GM18858 (cell line): Measurements from ENCODE around the gene LEUTX.
"Not testable (repeated sequence)": the region's sequence is repeated elsewhere in the genome, so short reads cannot be mapped to it uniquely, and the experiment has no call there.

Source experiments
- ATAC-seq: cut with Tn5 transposase; IDR thresholded peaks from one replicate; pipeline ENCODE4 v1.9.1; 2021; ENCODE audit not compliant: unreplicated experiment

LEUTX gene, protein sequence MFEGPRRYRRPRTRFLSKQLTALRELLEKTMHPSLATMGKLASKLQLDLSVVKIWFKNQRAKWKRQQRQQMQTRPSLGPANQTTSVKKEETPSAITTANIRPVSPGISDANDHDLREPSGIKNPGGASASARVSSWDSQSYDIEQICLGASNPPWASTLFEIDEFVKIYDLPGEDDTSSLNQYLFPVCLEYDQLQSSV

DNA sequence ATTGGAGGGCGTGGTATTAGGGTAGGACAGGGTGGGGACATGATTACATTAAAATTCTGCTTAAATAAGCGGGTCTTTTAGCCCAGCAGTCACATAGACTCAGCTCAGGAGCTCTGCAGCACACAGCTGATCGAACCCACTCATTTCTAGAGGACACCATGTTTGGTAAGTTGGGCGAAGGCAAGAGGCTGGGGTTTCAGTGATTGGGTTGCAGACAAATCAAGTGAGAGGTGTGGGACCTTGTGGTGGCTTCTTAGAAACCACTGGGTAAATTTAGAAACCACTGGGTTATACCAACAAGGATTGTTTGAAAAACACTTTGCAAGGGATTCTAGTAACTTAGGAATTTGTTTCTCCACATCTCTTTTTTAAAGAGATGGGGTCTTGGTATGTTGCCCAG lies at the start of gene LEUTX:
LEUTX (plus strand) TSS at position 92 of the 400 bp plus-strand sequence; CDS start at position 159, 67 bp downstream.
- ATAC-seq: no peak

- no peak for ATAC-seq
These were observed 49.1 kb upstream of the LEUTX start for GRCh38 chr19:39729594-39729993.

DNA sequence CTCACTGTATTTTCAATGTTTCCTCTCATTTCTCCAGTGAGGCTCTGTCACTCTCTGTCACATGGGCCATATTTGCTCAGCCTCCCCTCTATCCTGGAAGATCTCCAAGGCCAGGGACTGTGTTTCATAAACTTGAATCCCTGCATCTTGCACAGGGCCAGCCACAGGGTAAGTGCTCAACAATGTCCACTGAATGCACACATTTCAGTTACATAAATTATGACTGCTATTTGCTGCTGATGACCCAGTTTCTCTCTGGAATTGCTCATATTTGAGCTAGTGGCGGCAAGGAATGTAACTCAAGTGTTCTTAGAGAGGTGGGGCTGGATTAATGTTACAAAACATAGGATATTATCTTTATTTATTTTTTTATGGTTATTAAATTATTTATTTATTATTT lies 47.0 kb upstream of the LEUTX start:
- no peak for ATAC-seq

GRCh38 chr19:39733841-39734240 lies 44.8 kb upstream of the LEUTX start:
- no peak for ATAC-seq

DNA sequence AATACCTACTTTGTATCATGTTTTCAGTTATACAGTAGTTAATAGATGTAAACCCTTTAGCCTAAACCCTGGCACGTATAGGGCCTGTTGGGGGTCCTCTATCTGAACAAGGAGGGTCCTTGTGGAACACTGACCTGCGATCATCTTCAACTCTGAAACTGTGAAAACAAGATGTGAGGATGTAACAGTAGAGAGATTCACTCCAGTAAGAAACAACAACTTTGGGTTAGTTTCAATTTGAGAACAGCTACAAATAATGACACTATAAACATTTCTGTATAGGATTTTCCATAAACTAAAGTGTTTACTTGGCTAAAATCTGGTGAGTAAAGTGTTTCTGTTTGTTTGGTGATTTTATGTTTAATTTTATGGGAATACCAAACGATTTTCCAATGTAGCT lies 43.0 kb upstream of the LEUTX start:
- ATAC-seq: no peak

GRCh38 chr19:39736088-39736487 lies 42.6 kb upstream of the LEUTX start:
- ATAC-seq: no peak

DNA sequence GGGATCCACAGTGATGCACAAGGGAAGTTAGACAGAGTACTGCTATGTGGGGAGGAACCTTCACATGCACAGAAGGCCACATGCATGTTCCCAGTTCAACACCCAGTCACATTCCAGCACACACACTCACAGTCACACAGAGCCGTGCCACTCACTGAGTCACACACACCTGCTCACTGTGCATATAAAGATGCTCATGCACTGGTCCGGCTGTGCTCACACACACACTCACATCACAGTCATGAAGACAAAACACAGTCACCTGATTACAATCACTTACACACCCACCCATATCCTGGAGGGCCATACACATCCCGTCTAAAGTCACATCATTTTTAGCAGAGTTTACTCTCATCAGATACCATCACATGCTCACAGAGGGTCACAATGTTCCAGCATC lies 41.3 kb upstream of the LEUTX start:
- ATAC-seq: no peak

DNA sequence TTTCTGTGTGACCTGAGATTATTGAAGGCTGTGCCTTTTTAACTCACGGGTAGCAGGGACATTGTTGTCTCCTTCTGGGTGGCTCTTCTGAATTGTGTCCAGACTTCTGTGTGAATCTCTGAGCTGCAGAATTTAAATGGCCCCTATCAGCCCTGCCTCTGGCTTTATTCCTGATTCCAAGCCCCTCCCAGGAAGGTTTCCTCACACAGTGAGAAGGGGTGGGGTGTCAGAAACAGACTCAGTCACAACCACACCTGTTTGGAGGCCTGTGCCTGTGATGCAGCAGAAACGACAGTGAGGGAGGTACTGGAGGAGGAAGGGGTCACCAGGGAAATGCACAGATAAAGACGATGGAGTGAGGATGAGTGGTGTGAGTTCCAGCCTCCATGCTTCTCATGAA lies 40.8 kb upstream of the LEUTX start, which contains the start of gene CLC:
CLC (minus strand) TSS at position 139 of the 400 bp plus-strand sequence; CDS start at position 62, 77 bp downstream.
- no peak for ATAC-seq

- ATAC-seq: no peak
These were observed 39.8 kb upstream of the LEUTX start for GRCh38 chr19:39738814-39739213.

DNA sequence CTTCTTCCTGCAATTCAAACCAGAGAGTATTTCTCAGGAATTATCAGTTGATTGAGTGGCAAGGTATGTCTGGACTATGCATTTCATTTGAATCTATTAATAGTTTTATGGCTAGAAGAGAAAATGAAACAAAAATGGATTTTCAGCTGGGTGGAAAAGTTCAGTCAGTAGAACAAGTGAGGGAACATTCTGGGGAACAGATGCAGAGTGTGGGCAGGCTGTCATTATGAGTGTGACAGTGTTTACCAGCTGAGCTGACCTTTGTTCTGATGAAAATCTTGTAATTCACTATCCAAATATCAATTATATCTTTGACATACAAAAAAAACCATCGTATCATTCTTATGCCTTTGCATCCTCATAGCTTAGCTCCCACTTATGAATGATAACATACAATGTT lies 38.3 kb upstream of the LEUTX start:
- no peak for ATAC-seq

GRCh38 chr19:39745643-39746042 lies 33.0 kb upstream of the LEUTX start:
- no peak for ATAC-seq

GRCh38 chr19:39746836-39747529 lies 31.7 kb upstream of the LEUTX start:
- ATAC-seq: no peak

DNA sequence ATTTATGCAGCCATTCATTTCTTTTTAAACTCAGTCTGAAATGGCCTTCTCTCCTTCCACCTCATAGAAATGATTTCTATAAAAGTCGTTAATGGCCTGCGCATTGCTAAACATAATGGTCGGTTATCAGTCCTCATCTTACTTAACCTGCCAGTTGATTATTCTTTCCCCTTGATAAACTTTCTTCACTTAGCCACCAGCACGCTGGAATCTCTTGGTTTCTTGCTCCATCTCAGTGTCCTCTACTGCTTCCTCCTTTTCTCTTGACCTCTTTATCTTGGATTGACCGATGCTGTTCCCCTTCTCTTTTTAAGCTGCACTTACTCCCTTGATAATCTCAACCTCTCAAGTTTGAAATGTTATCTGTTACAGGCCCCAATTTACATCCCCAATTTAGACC lies 28.7 kb upstream of the LEUTX start:
- ATAC-seq: no peak

DNA sequence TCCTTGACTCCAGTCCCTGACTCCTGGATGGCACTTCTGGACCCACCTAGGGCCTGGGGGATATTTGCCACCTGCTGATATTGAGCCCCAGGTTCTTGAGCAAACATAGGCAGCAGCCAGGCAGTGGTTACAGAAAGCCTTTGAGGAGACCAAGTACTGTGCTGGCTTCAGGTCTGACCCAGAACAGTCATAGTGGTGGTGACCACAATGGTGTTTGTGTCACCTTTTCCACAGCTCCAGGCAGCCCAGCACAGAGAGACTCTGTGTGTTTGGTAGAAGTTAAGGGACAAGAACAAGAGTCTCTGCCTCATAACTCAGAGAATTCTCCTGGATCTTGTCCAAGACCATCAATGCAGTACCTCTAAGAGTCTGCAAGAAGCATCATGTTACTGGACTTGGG lies 26.3 kb upstream of the LEUTX start:
- ATAC-seq: no peak

DNA sequence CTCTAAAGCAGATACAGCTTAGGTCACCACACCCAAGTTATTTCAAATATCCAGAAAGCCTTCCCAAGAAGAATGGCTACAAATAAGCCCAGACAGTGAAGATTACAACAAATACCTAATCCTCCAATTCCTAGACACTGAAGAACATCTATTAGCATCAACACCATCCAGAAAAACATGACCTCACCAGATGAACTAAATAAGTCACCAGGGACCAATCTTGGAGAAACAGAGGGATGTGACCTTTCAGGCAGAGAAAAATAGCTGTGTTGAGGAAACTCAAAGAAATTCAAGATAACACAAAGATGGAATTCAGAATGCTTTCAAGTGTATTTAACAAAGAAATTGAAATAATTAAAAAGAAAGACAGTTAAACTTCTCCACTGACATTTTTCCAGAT lies 25.9 kb upstream of the LEUTX start:
- ATAC-seq: no peak

DNA sequence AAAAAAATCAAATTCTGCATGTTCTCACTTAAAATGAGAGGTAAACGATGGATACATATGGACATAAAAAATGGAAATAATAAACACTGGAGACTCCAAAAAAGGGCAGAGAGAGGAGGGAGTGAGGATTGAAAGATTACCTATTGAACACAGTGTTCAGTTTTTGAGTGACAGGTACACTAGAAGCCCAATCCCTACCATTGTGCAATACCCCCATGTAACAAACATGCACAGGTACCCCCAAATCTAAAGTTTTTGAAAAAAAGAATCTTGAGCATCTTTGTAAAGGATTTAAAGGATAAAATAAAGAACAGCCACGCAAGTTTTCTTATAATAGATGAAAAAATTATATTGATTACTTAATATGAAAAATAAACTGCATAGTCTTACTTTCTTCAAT lies 24.1 kb upstream of the LEUTX start:
- ATAC-seq: no peak

DNA sequence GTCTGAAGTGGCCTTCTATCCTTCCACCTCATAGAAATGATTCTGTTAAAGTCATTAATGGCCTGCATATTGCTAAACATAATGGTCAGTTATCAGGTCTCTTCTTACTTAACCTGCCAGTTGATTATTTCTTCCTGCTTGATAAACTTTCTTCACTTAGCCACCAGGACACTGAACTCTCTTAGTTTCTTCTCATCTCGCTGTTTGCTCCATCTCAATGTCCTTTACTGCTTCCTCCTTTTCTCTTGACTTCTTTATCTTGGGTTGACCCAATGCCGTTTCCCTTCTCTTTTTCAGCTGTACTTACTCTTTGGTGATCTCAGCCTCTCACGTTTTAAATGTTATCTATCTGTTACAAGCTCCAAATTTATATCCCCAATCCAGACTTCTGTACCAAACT lies 23.7 kb upstream of the LEUTX start:
- ATAC-seq: no peak

GRCh38 chr19:39759457-39760184 lies 19.0 kb upstream of the LEUTX start:
- ATAC-seq: no peak

DNA sequence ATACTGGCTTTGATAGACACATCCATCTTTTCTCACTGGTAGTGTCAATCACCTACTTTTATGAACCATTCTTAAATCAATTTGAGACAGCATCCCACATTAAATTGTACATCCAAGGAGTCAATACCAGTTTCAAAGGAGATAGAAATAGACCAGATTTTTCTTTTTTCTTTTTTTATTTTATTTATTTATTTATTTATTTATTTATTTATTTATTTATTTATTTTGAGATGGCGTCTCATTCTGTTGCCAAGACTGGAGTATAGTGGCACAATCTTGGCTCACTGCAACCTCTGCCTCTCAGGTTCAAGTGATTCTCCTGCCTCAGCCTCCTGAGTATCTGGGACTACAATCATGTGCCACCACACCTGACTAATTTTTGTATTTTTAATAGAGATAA lies 16.8 kb upstream of the LEUTX start:
- not testable (repeated sequence) for ATAC-seq

DNA sequence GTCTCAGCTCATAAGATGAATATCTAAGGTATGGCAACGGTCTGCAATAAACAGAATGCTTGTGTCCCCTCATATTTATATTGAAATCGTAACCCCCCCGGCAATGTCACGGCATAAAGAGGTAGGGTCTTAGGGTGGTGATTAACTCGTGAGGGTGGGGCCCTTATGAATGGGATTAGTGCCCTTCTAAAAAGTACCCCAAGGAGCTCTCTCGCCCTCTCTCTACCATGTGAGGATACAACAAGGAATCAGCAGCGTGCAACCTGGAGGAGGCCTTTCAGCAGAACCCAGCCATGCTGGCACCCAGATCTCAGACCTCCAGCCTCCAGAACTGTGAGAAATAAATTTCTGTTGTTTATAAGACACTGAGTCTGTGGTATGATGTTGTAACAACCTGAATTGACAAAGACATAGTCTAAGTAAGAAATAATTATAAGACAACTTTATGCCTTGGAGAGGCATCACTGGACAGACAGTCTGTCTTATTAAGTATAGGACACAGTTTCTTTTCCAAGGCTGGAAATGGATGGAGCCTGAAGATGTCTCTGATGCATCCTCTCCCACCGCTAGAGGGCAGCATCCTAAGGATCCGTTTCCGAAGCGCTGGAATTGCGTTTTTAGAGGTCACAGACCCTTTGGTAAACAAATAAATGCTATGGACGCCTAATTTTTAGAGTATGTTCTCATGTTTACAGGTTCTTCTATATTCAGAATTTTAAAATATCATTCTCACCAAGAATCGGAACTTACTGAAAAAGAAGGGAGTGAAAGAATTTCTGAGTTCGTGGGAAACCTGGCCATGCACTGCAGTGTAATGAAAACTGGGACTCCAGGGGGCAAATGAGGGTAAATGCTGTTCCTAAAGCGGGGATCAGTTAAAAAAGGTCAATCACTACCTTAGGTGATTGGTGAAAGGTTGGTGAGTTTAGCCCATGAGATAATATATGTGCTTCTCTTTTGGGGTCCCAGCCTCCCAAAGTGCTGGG lies 13.3 kb upstream of the LEUTX start:
- no peak for ATAC-seq

DNA sequence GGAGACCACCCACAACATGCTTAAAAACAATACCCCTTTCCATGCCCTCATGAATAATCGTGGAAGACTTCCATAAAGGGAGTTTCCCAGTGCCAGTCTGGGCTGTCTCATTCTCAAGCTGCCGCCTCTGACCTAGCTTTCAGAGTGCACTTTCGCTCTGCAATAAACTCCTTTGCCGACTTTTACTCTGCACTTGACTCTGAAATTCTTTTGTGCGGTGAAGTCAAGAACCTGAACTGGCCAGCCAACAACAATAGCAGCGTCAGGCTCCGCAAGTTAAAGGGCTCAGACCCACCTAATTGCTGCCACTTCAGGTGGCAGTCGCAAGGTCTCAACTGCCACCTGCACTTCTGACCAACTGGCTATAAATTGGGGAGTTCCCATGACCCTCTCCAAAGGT lies 10.3 kb upstream of the LEUTX start:
- ATAC-seq: no peak
